Tibial nerve (tissue), 3 donors: ENCODE data around the gene CTNND2.
A peak's percentile ranks its signal among the peaks of the same experiment; 100 is the strongest.

Experiments used
- POLR2A ChIP-seq, 2 donors: fragments of 450-650 bp; IDR thresholded peaks; one replicate each; pipeline ENCODE4 v1.6.1; 2017; ENCODE audit warnings: antibody characterized with exemption in 2 of 2, mild to moderate bottlenecking in 2 of 2, moderate library complexity in 2 of 2
- TF ChIP-seq, protein P1 (sequence below), 5 experiments: fragments of 200-600 bp in 3 of 5; fragments of 450-650 bp in 2 of 5; sonication (generic) in 3 of 5; IDR thresholded peaks; one replicate each; pipeline ENCODE4 v1.5.1; 2016 to 2019; ENCODE audit warnings: antibody characterized with exemption in 5 of 5, mild to moderate bottlenecking in 3 of 5, moderate library complexity in 2 of 5

- TF ChIP-seq POLR2A (IDR thresholded peaks at IDR 0.05): no peak
- TF ChIP-seq, protein P1, sequence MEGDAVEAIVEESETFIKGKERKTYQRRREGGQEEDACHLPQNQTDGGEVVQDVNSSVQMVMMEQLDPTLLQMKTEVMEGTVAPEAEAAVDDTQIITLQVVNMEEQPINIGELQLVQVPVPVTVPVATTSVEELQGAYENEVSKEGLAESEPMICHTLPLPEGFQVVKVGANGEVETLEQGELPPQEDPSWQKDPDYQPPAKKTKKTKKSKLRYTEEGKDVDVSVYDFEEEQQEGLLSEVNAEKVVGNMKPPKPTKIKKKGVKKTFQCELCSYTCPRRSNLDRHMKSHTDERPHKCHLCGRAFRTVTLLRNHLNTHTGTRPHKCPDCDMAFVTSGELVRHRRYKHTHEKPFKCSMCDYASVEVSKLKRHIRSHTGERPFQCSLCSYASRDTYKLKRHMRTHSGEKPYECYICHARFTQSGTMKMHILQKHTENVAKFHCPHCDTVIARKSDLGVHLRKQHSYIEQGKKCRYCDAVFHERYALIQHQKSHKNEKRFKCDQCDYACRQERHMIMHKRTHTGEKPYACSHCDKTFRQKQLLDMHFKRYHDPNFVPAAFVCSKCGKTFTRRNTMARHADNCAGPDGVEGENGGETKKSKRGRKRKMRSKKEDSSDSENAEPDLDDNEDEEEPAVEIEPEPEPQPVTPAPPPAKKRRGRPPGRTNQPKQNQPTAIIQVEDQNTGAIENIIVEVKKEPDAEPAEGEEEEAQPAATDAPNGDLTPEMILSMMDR (IDR thresholded peaks at IDR 0.05): peak; percentile 54 to 67 (median 62)
These were observed 916.2 kb downstream of the CTNND2 start for GRCh38 chr5:10987925-10988504.
